K562 (cell line): ENCODE data around the gene SLC6A16.

ENCODE experiments used
- AFF4 ChIP-seq: sonication (generic); formaldehyde crosslinking; IDR thresholded peaks from 2 replicates; pipeline ENCODE4 v1.8.0; 2023; ENCODE audit warnings: mild to moderate bottlenecking, missing genetic modification reagents
- EP300 ChIP-seq: IDR thresholded peaks from 2 replicates; pipeline ENCODE4 v1.6.1; 2012; ENCODE audit warnings: low read length, improper control_type of control experiment
- GMEB1 ChIP-seq: fragments of 250-450 bp; sonication (Bioruptor Pico); IDR thresholded peaks from 2 replicates; pipeline ENCODE4 v1.4.0; 2020; ENCODE audit warnings: mild to moderate bottlenecking
- JUN ChIP-seq, 2 experiments: sonication (generic) in 1 of 2; formaldehyde crosslinking in 1 of 2; IDR thresholded peaks; 2 replicates each; pipeline versions ENCODE4 v1.6.1 to v1.8.0; 2012 to 2022; ENCODE audit warnings: borderline replicate concordance in 2 of 2, mild to moderate bottlenecking in 2 of 2, improper control_type of control experiment in 1 of 2, low read depth in 1 of 2, low read length in 1 of 2, missing genetic modification reagents in 1 of 2
- LARP7 ChIP-seq: fragments of 450-650 bp; IDR thresholded peaks from 2 replicates; pipeline ENCODE4 v1.6.1; 2016
- SIX5 ChIP-seq, 2 experiments: IDR thresholded peaks; 2 replicates each; pipeline ENCODE4 v1.6.1; 2011; ENCODE audit warnings: low read length in 2 of 2, borderline replicate concordance in 1 of 2, low read depth in 1 of 2, mild to moderate bottlenecking in 1 of 2, moderate library complexity in 1 of 2; ENCODE audit not compliant: insufficient read depth in 1 of 2
- THAP7 ChIP-seq: fragments of 250-450 bp; sonication (Bioruptor Pico); IDR thresholded peaks from 2 replicates; pipeline ENCODE4 v1.5.0; 2021
- ZFX ChIP-seq: sonication (generic); formaldehyde crosslinking; IDR thresholded peaks from 2 replicates; pipeline ENCODE4 v1.8.0; 2022; ENCODE audit warnings: mild to moderate bottlenecking, missing genetic modification reagents, moderate library complexity
- ZNF140 ChIP-seq: fragments of 250-450 bp; sonication (Bioruptor Pico); IDR thresholded peaks from 2 replicates; pipeline ENCODE4 v1.8.0; 2021; ENCODE audit warnings: moderate library complexity, mild to moderate bottlenecking, inconsistent platforms
- ZNF324 ChIP-seq: fragments of 250-450 bp; sonication (Bioruptor Pico); IDR thresholded peaks from 2 replicates; pipeline ENCODE4 v1.4.0; 2020; ENCODE audit warnings: mild to moderate bottlenecking
- TF ChIP-seq, protein P1 (sequence below): sonication (generic); formaldehyde crosslinking; IDR thresholded peaks from 2 replicates; pipeline ENCODE4 v1.8.0; 2023; ENCODE audit warnings: mild to moderate bottlenecking, missing genetic modification reagents
- TF ChIP-seq, protein P2 (sequence below): fragments of 250-450 bp; sonication (Bioruptor Pico); IDR thresholded peaks from 2 replicates; pipeline ENCODE4 v1.5.0; 2020; ENCODE audit warnings: mild to moderate bottlenecking, borderline replicate concordance
- TF ChIP-seq, protein P3 (sequence below), 3 experiments: IDR thresholded peaks in 2 of 3; conservative IDR thresholded peaks in 1 of 3; 2 replicates each; pipeline ENCODE4 v1.5.1; 2011 to 2012; ENCODE audit warnings: low read length in 3 of 3, mild to moderate bottlenecking in 3 of 3, control low read depth in 2 of 3, improper control_type of control experiment in 1 of 3, inconsistent platforms in 1 of 3, low read depth in 1 of 3, mixed read lengths in 1 of 3, moderate library complexity in 1 of 3; ENCODE audit not compliant: insufficient read depth in 2 of 3

DNA sequence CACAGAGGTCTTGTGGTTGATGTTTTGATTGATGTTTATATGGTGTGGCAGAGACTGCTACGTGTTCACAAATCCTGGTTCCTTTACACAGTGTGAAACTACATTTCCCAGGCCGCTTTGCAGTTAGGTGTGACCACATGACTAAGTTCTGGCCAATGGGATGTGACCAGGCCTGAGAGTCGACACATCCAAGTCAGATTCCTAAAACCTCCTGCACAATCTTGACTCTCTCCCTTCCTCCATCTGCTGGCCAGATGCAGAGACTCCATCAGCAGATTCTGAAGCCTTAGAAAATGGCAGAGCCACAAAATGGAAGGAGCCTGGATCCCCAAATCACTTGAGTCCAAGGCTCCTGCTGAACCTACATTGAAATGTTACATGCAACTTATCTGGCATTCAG lies 22.8 kb upstream of the SLC6A16 start:
- TF ChIP-seq, protein P1, sequence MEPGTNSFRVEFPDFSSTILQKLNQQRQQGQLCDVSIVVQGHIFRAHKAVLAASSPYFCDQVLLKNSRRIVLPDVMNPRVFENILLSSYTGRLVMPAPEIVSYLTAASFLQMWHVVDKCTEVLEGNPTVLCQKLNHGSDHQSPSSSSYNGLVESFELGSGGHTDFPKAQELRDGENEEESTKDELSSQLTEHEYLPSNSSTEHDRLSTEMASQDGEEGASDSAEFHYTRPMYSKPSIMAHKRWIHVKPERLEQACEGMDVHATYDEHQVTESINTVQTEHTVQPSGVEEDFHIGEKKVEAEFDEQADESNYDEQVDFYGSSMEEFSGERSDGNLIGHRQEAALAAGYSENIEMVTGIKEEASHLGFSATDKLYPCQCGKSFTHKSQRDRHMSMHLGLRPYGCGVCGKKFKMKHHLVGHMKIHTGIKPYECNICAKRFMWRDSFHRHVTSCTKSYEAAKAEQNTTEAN (CRISPR knock-in tag), result no peak
- TF ChIP-seq AFF4 (no peak), JUN (IDR thresholded peaks at IDR 0.05; ENCODE audit: borderline replicate concordance, low read depth, low read length) (no peak), JUN (CRISPR knock-in tag; IDR thresholded peaks at IDR 0.05; ENCODE audit: borderline replicate concordance) (no peak), ZNF324 (CRISPR knock-in tag) (no peak), LARP7 (no peak), ZNF140 (CRISPR knock-in tag) (no peak), THAP7 (no peak), EP300 (no peak), GMEB1 (no peak), SIX5 (IDR thresholded peaks at IDR 0.05; ENCODE audit: borderline replicate concordance in 1 of 2, insufficient read depth in 1 of 2, low read depth in 1 of 2, low read length in 2 of 2) (peak; percentile 77 to 78; a peak in 3 of 4 replicates), ZFX (CRISPR knock-in tag) (no peak)
- TF ChIP-seq, protein P2, sequence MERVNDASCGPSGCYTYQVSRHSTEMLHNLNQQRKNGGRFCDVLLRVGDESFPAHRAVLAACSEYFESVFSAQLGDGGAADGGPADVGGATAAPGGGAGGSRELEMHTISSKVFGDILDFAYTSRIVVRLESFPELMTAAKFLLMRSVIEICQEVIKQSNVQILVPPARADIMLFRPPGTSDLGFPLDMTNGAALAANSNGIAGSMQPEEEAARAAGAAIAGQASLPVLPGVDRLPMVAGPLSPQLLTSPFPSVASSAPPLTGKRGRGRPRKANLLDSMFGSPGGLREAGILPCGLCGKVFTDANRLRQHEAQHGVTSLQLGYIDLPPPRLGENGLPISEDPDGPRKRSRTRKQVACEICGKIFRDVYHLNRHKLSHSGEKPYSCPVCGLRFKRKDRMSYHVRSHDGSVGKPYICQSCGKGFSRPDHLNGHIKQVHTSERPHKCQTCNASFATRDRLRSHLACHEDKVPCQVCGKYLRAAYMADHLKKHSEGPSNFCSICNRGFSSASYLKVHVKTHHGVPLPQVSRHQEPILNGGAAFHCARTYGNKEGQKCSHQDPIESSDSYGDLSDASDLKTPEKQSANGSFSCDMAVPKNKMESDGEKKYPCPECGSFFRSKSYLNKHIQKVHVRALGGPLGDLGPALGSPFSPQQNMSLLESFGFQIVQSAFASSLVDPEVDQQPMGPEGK, result no peak
- TF ChIP-seq, protein P3, sequence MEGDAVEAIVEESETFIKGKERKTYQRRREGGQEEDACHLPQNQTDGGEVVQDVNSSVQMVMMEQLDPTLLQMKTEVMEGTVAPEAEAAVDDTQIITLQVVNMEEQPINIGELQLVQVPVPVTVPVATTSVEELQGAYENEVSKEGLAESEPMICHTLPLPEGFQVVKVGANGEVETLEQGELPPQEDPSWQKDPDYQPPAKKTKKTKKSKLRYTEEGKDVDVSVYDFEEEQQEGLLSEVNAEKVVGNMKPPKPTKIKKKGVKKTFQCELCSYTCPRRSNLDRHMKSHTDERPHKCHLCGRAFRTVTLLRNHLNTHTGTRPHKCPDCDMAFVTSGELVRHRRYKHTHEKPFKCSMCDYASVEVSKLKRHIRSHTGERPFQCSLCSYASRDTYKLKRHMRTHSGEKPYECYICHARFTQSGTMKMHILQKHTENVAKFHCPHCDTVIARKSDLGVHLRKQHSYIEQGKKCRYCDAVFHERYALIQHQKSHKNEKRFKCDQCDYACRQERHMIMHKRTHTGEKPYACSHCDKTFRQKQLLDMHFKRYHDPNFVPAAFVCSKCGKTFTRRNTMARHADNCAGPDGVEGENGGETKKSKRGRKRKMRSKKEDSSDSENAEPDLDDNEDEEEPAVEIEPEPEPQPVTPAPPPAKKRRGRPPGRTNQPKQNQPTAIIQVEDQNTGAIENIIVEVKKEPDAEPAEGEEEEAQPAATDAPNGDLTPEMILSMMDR (IDR thresholded peaks at IDR 0.05 in 2 of 3, conservative IDR thresholded peaks at IDR 0.05 in 1 of 3; ENCODE audit: insufficient read depth in 2 of 3, low read depth in 1 of 3, low read length in 3 of 3), result peak; percentile 43 to 62 (median 52)
